ENCODE results near the gene TBPL2. TPM values are rescaled to one million over a fixed set of nuclear protein-coding genes. Genes with fewer than 3 reads are reported as not detected.

The TBPL2 gene
- total and polyA plus RNA-seq, 2 experiments from 2014 or later = not detected

DNA sequence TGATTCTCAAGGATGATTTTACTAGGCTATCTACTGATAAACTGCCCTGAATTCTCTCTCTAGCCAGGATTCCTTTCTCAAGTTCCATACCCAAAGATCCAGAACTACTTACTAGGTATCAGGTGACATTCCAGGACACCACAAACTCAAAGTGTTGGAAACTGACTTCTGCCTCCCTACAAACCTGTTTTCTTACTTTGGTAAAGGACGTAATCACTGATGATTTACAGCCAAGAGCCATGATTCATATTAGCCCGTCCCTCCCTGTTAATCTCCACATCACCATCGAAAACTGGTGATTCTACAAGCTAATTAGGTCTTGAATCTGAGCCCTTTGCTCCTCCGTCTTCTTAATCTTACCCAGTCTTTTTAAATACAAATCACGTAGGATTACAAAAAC is 27.7 kb downstream of the TBPL2 start:
- in situ Hi-C loops (cut with MboI) = no loop called here

DNA sequence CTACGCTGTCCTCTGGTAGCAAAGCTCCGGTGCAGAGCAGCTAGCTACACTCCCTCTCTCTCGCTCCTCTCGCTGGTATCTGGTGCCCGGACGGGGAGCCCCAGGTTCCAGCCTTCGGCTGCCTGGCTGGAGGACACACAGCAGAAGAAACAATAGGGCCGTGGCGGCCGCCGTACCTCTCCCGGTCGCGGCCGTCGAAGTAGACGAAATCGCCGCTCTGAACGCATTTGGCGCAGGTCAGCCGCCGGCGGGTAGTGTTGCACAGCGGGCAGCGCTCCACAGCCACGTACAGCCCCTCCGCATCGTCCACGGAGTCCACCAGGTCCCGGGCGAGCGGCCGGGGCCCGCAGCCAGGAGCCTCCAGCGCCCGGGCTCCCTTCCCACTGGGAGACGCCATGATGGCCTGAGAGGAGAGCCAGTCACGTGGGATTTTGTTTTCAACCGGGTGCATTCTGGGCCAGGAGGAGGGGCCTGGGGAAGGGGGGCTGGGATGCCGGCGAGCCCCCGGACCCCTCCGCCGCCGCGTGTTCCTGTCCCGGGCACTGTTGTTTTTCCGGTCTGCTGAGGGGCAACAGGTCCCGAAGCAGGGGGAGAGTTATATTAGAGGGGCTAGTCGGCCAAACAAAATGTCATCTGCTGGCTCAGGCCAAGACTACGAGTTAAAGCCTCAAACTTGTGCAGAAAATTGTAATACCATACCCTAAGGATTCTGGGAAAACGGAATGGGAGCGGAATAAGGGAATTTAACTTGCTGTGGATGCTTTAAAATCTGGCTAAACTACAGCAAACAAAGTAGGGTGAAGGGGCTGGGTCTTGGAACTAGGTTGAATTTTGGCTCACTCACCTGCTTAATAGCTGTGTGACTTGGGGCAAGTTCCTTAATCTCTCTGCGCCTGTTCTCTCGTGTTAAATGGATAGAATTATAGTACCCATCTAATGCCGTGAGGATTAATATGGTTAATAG is 28.7 kb downstream of the TBPL2 start, which contains the start of gene ATG14:
ATG14 (minus strand) TSS at position 405 of the 964 bp plus-strand sequence; CDS start at position 397, 8 bp downstream.
- peaks cover 23% of the 10 kb centered on the region for H3K4me1 ChIP-seq (ENCODE audit: insufficient read depth)
- 3% methylated on average over 43 to 57 of the region's 57 CpGs for WGBS, 2 experiments (ENCODE audit: low coverage in 1 of 2, low lambda C conversion rate in 2 of 2, missing lambda C conversion rate in 2 of 2)
- H3F3A ChIP-seq (ENCODE audit: insufficient read depth) = peaks cover 3% of the 10 kb centered on the region; the same call in 1 of the 2 replicates
- H3K36me3 ChIP-seq (ENCODE audit: low read depth) = no peaks in the 10 kb centered on the region
- peaks cover 50% of the 10 kb centered on the region for H3K79me2 ChIP-seq (ENCODE audit: insufficient read depth)
- peak within 1 kb of the TSS; percentile 79 for H3K4me3 ChIP-seq
- no peaks in the 10 kb centered on the region for H3K9me2 ChIP-seq (ENCODE audit: insufficient read depth)
- H3K9me3 ChIP-seq (ENCODE audit: low read depth) = no peaks in the 10 kb centered on the region
- peak within 1 kb of the TSS; percentile 96 for H2AFZ ChIP-seq
- no peaks in the 10 kb centered on the region for H4K20me1 ChIP-seq (ENCODE audit: insufficient read depth)
- peak; percentile 95 for DNase-seq
- H3K4me2 ChIP-seq (ENCODE audit: unreplicated experiment) = peak within 1 kb of the TSS; percentile 84
- no peaks in the 10 kb centered on the region for H3K27me3 ChIP-seq (replicated peaks; ENCODE audit: insufficient read depth)
- peak within 1 kb of the TSS; percentile 96 for H3K9ac ChIP-seq
- peak within 1 kb of the TSS; percentile 61 for H3K27ac ChIP-seq
- in situ Hi-C loops (cut with MboI) = no loop called here
- TF ChIP-seq EZH2 (IDR thresholded peaks at IDR 0.05; ENCODE audit: insufficient read depth, poor library complexity, severe bottlenecking) (no peak), EZH2phosphoT487 (IDR thresholded peaks at IDR 0.05; ENCODE audit: insufficient read depth, low read depth) (no peak)

More for the DNA sequence above, 27.7 kb downstream of the TBPL2 start:
- H2AFZ ChIP-seq = peak overlapping the region; percentile 96
- H3K79me2 ChIP-seq (ENCODE audit: insufficient read depth) = peaks cover 40% of the 10 kb centered on the region
- peak overlapping the region; percentile 96; the same call in 1 of the 2 replicates for H3K9ac ChIP-seq
- peaks cover 23% of the 10 kb centered on the region for H3K4me1 ChIP-seq (ENCODE audit: insufficient read depth)
- WGBS, 2 experiments (ENCODE audit: low coverage in 1 of 2, low lambda C conversion rate in 2 of 2, missing lambda C conversion rate in 2 of 2) = 2 to 6% methylated on average over 5 of the region's 5 CpGs
- no peaks in the 10 kb centered on the region for H4K20me1 ChIP-seq (ENCODE audit: insufficient read depth)
- peak; percentile 63 for DNase-seq
- TF ChIP-seq EZH2 (IDR thresholded peaks at IDR 0.05; ENCODE audit: insufficient read depth, poor library complexity, severe bottlenecking) (no peak), EZH2phosphoT487 (IDR thresholded peaks at IDR 0.05; ENCODE audit: insufficient read depth, low read depth) (no peak)
- no peaks in the 10 kb centered on the region for H3K27me3 ChIP-seq (replicated peaks; ENCODE audit: insufficient read depth)
- H3K9me3 ChIP-seq (ENCODE audit: low read depth) = no peaks in the 10 kb centered on the region
- H3K27ac ChIP-seq = no peak overlapping the region
- no peaks in the 10 kb centered on the region for H3K36me3 ChIP-seq (ENCODE audit: low read depth)
- peak overlapping the region; percentile 79 for H3K4me3 ChIP-seq
- peaks cover 3% of the 10 kb centered on the region; the same call in 1 of the 2 replicates for H3F3A ChIP-seq (ENCODE audit: insufficient read depth)
- H3K9me2 ChIP-seq (ENCODE audit: insufficient read depth) = no peaks in the 10 kb centered on the region
- peak overlapping the region; percentile 84 for H3K4me2 ChIP-seq (ENCODE audit: unreplicated experiment)

DNA sequence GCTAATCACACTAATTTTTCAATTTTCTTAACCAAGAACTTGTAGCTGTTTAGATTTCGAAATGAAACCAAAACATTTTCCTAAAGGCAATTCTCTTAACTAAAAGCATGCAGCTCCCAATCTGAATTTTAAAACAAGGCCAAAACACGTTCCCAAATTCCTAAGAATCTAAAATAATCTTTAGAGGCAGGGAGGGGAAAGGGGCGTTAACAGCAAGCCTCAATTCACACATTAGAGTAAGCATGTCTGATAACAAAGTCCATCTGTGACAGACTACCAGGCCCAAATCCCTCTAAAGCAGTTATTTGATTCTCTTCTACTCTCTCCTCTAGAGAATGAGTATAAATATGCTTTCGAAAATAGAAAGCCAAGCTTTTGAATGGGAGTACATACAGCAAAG is 29.5 kb downstream of the TBPL2 start:
- no peaks in the 10 kb centered on the region for H3K9me2 ChIP-seq (ENCODE audit: insufficient read depth)
- H3K36me3 ChIP-seq (ENCODE audit: low read depth) = no peaks in the 10 kb centered on the region
- TF ChIP-seq EZH2 (IDR thresholded peaks at IDR 0.05; ENCODE audit: insufficient read depth, poor library complexity, severe bottlenecking) (no peak), EZH2phosphoT487 (IDR thresholded peaks at IDR 0.05; ENCODE audit: insufficient read depth, low read depth) (no peak)
- H3K9ac ChIP-seq = peak overlapping the region; percentile 96
- peak overlapping the region; percentile 96 for H2AFZ ChIP-seq
- peaks cover 3% of the 10 kb centered on the region; the same call in 1 of the 2 replicates for H3F3A ChIP-seq (ENCODE audit: insufficient read depth)
- peak overlapping the region; percentile 79 for H3K4me3 ChIP-seq
- H3K27ac ChIP-seq = peak overlapping the region; percentile 61
- H3K4me1 ChIP-seq (ENCODE audit: insufficient read depth) = peaks cover 23% of the 10 kb centered on the region
- H3K4me2 ChIP-seq (ENCODE audit: unreplicated experiment) = peak overlapping the region; percentile 84
- WGBS, 2 experiments (ENCODE audit: low coverage in 1 of 2, low lambda C conversion rate in 2 of 2, missing lambda C conversion rate in 2 of 2) = 0 to 1% methylated on average over 4 of the region's 4 CpGs
- no peaks in the 10 kb centered on the region for H4K20me1 ChIP-seq (ENCODE audit: insufficient read depth)
- DNase-seq = peak; percentile 32
- in situ Hi-C loops (cut with MboI) = no loop called here
- no peaks in the 10 kb centered on the region for H3K9me3 ChIP-seq (ENCODE audit: low read depth)
- peaks cover 58% of the 10 kb centered on the region for H3K79me2 ChIP-seq (ENCODE audit: insufficient read depth)
- H3K27me3 ChIP-seq (replicated peaks; ENCODE audit: insufficient read depth) = no peaks in the 10 kb centered on the region

DNA sequence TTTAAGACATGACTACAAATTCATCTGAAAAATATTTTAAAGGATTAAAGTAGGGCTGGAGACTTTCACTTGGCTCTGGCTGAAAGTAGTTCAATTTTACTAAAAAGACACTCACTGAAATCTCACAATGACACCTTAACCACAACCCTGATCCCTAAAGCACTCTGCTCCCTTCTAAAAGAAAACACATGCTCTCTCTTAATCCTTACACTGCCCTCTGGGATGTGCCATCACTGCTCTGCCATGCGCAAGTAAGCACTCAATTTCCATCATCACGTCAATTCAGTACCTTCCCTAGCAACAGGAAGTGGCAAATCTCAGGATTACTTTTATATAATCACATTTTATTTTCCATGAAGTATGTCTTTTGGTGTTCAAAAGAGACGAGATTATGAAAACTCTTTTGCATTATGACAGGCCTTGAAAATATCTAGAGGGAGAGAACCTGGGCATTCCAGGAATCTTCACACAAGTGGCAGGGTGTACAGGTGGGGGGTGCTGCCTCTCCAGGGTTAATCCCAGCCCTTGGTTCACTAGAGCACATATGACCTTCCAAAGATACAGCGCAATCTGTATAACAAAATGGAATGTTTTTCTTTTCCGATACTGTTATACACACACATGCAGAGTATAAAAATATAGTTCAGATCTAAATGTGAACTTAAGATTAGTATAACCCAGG is 36.1 kb downstream of the TBPL2 start:
- WGBS, 2 experiments (ENCODE audit: low coverage in 1 of 2, low lambda C conversion rate in 2 of 2, missing lambda C conversion rate in 2 of 2) = 84 to 87% methylated on average over 5 of the region's 5 CpGs
- peaks cover 98% of the 10 kb centered on the region for H3K79me2 ChIP-seq (ENCODE audit: insufficient read depth)
- in situ Hi-C loops (cut with MboI) = no loop called here

More for the DNA sequence above, 36.1 kb downstream of the TBPL2 start:
- H3K9me2 ChIP-seq (ENCODE audit: insufficient read depth) = no peaks in the 10 kb centered on the region
- H2AFZ ChIP-seq = no peak overlapping the region
- no peak for DNase-seq
- H3K27ac ChIP-seq = no peak overlapping the region
- H3K9ac ChIP-seq = no peak overlapping the region
- H3K36me3 ChIP-seq (ENCODE audit: low read depth) = no peaks in the 10 kb centered on the region
- H3K9me3 ChIP-seq (ENCODE audit: low read depth) = no peaks in the 10 kb centered on the region
- H3K27me3 ChIP-seq (replicated peaks; ENCODE audit: insufficient read depth) = no peaks in the 10 kb centered on the region
- no peaks in the 10 kb centered on the region for H4K20me1 ChIP-seq (ENCODE audit: insufficient read depth)
- H3K4me1 ChIP-seq (ENCODE audit: insufficient read depth) = peaks cover 7% of the 10 kb centered on the region
- no peak overlapping the region for H3K4me3 ChIP-seq
- TF ChIP-seq EZH2phosphoT487 (IDR thresholded peaks at IDR 0.05; ENCODE audit: insufficient read depth, low read depth) = no peak
- no peak for TF ChIP-seq EZH2 (IDR thresholded peaks at IDR 0.05; ENCODE audit: insufficient read depth, poor library complexity, severe bottlenecking)
- no peak overlapping the region for H3K4me2 ChIP-seq (ENCODE audit: unreplicated experiment)
- H3F3A ChIP-seq (ENCODE audit: insufficient read depth) = no peaks in the 10 kb centered on the region

Measured in GM23248 (cell line).